Measurements from ENCODE around the gene CBY2. TPM values are rescaled to one million over a fixed set of nuclear protein-coding genes. Genes with fewer than 3 reads are reported as not detected.
"Not testable (repeated sequence)": the region's sequence is repeated elsewhere in the genome, so short reads cannot be mapped to it uniquely, and the experiment has no call there.

CBY2 gene, protein sequence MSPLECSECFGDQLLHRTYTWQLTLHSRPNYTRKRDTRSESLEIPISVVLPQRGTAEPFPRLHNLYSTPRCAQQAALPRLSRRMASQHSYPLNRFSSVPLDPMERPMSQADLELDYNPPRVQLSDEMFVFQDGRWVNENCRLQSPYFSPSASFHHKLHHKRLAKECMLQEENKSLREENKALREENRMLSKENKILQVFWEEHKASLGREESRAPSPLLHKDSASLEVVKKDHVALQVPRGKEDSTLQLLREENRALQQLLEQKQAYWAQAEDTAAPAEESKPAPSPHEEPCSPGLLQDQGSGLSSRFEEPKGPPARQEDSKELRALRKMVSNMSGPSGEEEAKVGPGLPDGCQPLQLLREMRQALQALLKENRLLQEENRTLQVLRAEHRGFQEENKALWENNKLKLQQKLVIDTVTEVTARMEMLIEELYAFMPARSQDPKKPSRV
- polyA plus RNA-seq (2011; rRNA removed), result not detected in 2 replicates
- polyA minus RNA-seq (2011; rRNA and poly(A)+ RNA removed), result not detected in 2 replicates

DNA sequence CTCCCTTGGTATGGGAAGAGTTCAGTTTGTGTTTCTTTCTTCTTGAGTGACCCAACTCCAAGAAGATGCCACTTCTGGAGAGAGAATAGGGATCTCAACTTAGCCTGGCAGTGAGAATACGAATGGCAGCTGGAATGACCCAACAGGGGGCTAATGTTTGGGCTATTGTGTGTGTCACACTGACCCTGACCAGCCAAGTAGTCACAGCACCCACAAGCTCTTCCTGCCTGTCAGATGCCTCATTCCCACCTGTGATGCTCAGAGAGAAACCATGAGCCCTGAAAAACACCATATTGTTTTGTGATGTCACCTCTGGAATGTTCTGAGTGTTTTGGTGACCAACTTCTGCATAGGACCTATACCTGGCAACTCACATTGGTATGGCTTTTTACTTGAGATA, at the start of gene CBY2:
Gene CBY2 (plus strand): TSS at position 233 of the 400 bp plus-strand sequence. CDS start 71 bp downstream, at position 304.
- Histone ChIP-seq H3K36me3 (ENCODE audit: control insufficient read depth, insufficient read depth, low read length) (no peaks in the 10 kb centered on the region), H3K27me3 (ENCODE audit: control insufficient read depth, insufficient read depth, low read length) (peaks cover 3% of the 10 kb centered on the region; the same call in 1 of the 2 replicates), H3K4me3 (ENCODE audit: low read depth, low read length) (no peak within 1 kb of the TSS)
- no peak for DNase-seq (ENCODE audit: low read depth)
- TF ChIP-seq, protein P1, sequence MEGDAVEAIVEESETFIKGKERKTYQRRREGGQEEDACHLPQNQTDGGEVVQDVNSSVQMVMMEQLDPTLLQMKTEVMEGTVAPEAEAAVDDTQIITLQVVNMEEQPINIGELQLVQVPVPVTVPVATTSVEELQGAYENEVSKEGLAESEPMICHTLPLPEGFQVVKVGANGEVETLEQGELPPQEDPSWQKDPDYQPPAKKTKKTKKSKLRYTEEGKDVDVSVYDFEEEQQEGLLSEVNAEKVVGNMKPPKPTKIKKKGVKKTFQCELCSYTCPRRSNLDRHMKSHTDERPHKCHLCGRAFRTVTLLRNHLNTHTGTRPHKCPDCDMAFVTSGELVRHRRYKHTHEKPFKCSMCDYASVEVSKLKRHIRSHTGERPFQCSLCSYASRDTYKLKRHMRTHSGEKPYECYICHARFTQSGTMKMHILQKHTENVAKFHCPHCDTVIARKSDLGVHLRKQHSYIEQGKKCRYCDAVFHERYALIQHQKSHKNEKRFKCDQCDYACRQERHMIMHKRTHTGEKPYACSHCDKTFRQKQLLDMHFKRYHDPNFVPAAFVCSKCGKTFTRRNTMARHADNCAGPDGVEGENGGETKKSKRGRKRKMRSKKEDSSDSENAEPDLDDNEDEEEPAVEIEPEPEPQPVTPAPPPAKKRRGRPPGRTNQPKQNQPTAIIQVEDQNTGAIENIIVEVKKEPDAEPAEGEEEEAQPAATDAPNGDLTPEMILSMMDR (IDR thresholded peaks at IDR 0.05; ENCODE audit: insufficient read depth, low read depth, low read length), result no peak
- POLR2A ChIA-PET, result no interaction called here
- CTCF ChIA-PET, result interaction anchor here (1.4 kb wide), 1 partner anchor 27 kb away, joined by 3 read pairs; no protein-coding TSS in a partner anchor

DNA sequence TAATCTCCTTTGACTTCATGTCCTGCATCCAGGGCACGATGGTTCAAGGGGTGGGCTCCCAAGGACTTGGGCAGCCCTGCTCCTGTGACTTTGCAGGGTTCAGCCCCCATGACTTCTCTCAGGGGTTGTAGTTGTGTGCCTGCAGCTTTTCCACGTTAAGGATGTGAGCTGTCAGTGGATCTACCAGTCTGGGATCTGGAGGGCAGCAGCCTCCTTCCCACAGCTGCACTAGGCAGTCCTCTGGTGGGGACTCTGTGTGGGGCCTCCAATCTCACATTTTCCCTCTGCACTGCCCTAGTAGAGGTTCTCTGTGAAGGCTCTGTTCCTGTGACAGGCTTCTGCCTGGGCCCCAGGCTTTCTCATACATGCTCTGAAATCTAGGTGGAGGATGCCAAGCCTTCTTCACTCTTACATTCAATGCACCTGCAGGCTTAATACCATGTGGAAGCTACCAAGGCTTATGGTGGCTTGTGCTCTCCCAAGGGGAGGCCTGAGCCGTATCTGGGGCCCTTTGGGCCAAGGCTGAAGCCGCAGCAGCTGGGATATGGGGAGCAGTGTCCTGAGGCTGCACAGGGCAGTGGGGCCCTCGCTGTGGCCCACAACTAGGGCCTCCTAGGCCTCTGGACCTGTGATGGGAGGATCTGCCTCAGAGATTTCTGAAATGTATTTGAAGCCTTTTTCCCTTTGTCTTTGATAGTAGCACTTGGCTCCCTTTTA, 47.3 kb upstream of the CBY2 start:
- H3K36me3 ChIP-seq (ENCODE audit: control insufficient read depth, insufficient read depth, low read length), result no peaks in the 10 kb centered on the region
- TF ChIP-seq, protein P1 (IDR thresholded peaks at IDR 0.05; ENCODE audit: insufficient read depth, low read depth, low read length), result no peak
- no peak for DNase-seq (ENCODE audit: low read depth)
- H3K4me3 ChIP-seq (ENCODE audit: low read depth, low read length), result no peak overlapping the region
- ChIA-PET CTCF (no interaction called here), POLR2A (no interaction called here)
- peaks cover 2% of the 10 kb centered on the region; the same call in 1 of the 2 replicates for H3K27me3 ChIP-seq (ENCODE audit: control insufficient read depth, insufficient read depth, low read length)

DNA sequence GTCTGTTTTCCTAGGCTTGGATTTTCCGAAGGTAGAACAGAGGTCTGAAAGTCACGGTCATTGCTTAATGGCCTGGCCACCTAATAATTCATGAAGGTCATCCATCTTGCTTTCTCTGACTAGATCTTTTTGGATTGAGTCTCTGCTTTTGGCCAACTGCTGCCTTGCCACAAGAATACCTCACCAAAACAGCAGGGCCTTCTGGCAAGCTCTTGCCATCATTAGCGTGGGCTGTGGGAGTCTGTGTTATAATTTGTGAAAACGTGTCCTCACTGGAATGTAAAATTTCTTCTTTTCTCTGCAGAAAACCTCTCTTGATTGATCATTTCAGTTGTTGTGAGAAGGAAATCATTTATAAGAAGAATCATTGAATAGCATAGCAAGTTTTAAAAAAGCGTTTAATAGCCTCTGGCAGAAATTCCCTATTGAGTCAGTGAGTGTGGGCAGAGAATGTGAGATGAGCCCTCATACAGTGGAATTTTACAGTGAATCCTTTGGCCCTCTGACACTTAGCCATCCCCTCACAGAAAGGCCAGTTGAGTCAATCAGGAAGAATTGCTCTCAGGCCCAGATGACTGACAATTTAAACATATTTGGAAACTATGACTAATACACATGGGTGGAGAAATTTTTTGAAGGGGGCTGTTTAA, 43.4 kb upstream of the CBY2 start:
- CTCF ChIA-PET, result no interaction called here
- Histone ChIP-seq H3K27me3 (ENCODE audit: control insufficient read depth, insufficient read depth, low read length) (peaks cover 2% of the 10 kb centered on the region; the same call in 1 of the 2 replicates), H3K36me3 (ENCODE audit: control insufficient read depth, insufficient read depth, low read length) (no peaks in the 10 kb centered on the region), H3K4me3 (ENCODE audit: low read depth, low read length) (no peak overlapping the region)
- POLR2A ChIA-PET, result no interaction called here
- peak; percentile 76 for DNase-seq (ENCODE audit: low read depth)
- TF ChIP-seq, protein P1 (IDR thresholded peaks at IDR 0.05; ENCODE audit: insufficient read depth, low read depth, low read length), result no peak

DNA sequence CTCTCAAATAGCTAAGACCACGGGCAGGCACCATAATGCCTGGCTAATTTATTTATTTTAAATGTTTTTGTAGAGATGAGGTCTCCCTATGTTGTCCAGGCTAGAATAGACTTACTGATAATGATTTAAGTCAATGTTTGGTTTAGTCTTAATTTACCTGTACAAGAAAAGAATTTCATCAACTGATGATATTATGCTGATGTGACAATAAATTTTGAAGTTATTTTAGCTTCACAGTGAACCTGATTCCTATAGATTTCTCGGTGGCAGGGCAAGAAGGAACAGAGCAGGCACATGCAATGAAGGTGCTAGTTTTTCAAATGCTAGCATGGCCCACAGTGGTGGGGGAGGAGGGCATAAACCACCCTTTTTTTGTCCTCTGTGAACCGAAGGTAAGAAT, 42.6 kb upstream of the CBY2 start:
- ChIA-PET POLR2A (no interaction called here), CTCF (no interaction called here)
- no peak for DNase-seq (ENCODE audit: low read depth)
- H3K27me3 ChIP-seq (ENCODE audit: control insufficient read depth, insufficient read depth, low read length), result no peaks in the 10 kb centered on the region
- H3K4me3 ChIP-seq (ENCODE audit: low read depth, low read length), result no peak overlapping the region
- TF ChIP-seq, protein P1 (IDR thresholded peaks at IDR 0.05; ENCODE audit: insufficient read depth, low read depth, low read length), result no peak
- H3K36me3 ChIP-seq (ENCODE audit: control insufficient read depth, insufficient read depth, low read length), result no peaks in the 10 kb centered on the region

DNA sequence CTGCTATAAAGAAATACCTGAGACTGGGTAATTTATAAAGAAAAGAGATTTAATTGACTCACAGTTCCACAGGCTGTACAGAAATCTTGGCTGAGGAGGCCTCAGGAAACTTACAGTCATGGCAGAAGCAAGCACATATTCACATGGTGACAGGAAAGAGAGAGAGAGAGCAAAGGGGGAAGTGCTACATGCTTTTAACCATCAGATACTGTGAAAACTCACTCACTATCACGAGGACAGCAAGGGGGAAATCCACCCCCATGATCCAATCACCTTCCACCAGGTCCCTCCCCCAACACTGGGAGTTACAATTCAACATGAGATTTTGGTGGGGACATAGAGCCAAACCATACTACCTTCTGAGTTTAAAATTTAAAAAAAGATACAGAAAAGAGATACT, 41.7 kb upstream of the CBY2 start:
- H3K36me3 ChIP-seq (ENCODE audit: control insufficient read depth, insufficient read depth, low read length); CTCF ChIA-PET; POLR2A ChIA-PET: not testable (repeated sequence)

More for the DNA sequence above, 41.7 kb upstream of the CBY2 start:
- not testable (repeated sequence) for DNase-seq (ENCODE audit: low read depth); H3K27me3 ChIP-seq (ENCODE audit: control insufficient read depth, insufficient read depth, low read length); H3K4me3 ChIP-seq (ENCODE audit: low read depth, low read length)
